SK-N-SH (cell line): Measurements from ENCODE around the gene SERPINH1. TPM values are rescaled to one million over a fixed set of nuclear protein-coding genes. Genes with fewer than 3 reads are reported as not detected.

ENCODE experiments used
- CTCF ChIA-PET: fragments of 300-600, 350-600 bp; formaldehyde crosslinking; extraction: SDS; loops from one replicate; lab custom pipeline; 2021; lab: Yijun Ruan, JAX
- POLR2A ChIA-PET: fragments of 350-600 bp; sonication (Branson Sonifier 250); formaldehyde crosslinking; extraction: SDS; loops from one replicate; lab custom pipeline; 2020; ENCODE audit warnings: antibody characterized with exemption, inconsistent platforms; lab: Yijun Ruan, JAX
- DNase-seq: peaks from one replicate; pipeline ENCODE4 v3.0.0; 2012
- H2AFZ ChIP-seq: fragments of 200-600 bp; sonication (generic); 2 replicates; pipeline ENCODE4 v1.8.1; 2016; ENCODE audit warnings: antibody characterized with exemption, mild to moderate bottlenecking, low read depth
- H3F3A ChIP-seq: fragments of 200-600 bp; sonication (generic); replicated peaks from 2 replicates; pipeline ENCODE3; 2016; ENCODE audit warnings: antibody characterized with exemption, mild to moderate bottlenecking; ENCODE audit not compliant: insufficient read depth
- H3K27ac ChIP-seq, 2 experiments: fragments of 200-500 bp in 1 of 2; fragments of 200-600 bp in 1 of 2; sonication (Bioruptor generic) in 1 of 2; sonication (generic), shearing (Covaris generic) in 1 of 2; 2 replicates each; pipeline versions ENCODE4 v1.5.1 to v1.6.1; 2014 to 2016; ENCODE audit warnings: low read depth in 2 of 2, inconsistent platforms in 1 of 2, low read length in 1 of 2, mild to moderate bottlenecking in 1 of 2, mixed read lengths in 1 of 2
- H3K27me3 ChIP-seq: fragments of 200-600 bp; sonication (generic), shearing (Covaris generic); 2 replicates; pipeline ENCODE4 v1.6.1; 2016; ENCODE audit warnings: mixed run types; ENCODE audit not compliant: insufficient read depth
- H3K36me3 ChIP-seq, 2 experiments: fragments of 200-500 bp in 1 of 2; fragments of 200-600 bp in 1 of 2; sonication (Bioruptor generic) in 1 of 2; sonication (generic) in 1 of 2; replicated peaks in 1 of 2; 2 replicates each; pipeline versions ENCODE3 to v1.5.1; 2014 to 2016; ENCODE audit warnings: low read length in 1 of 2, mild to moderate bottlenecking in 1 of 2; ENCODE audit not compliant: insufficient read depth in 2 of 2, control insufficient read depth in 1 of 2
- H3K4me1 ChIP-seq, 2 experiments: fragments of 200-500 bp in 1 of 2; fragments of 200-600 bp in 1 of 2; sonication (Bioruptor generic) in 1 of 2; sonication (generic), shearing (Covaris generic) in 1 of 2; 2 replicates each; pipeline versions ENCODE4 v1.5.1 to v1.6.1; 2014 to 2016; ENCODE audit warnings: low read depth in 1 of 2, low read length in 1 of 2, mixed run types in 1 of 2; ENCODE audit not compliant: insufficient read depth in 2 of 2, control insufficient read depth in 1 of 2
- H3K4me2 ChIP-seq: fragments of 200-600 bp; sonication (generic), shearing (Covaris generic); 2 replicates; pipeline ENCODE4 v1.6.1; 2017; ENCODE audit warnings: mixed run types
- H3K4me3 ChIP-seq, 2 experiments: fragments of 200-500 bp in 1 of 2; fragments of 200-600 bp in 1 of 2; sonication (Bioruptor generic) in 1 of 2; sonication (generic), shearing (Covaris generic) in 1 of 2; 2 replicates each; pipeline versions ENCODE4 v1.5.1 to v1.8.1; 2014 to 2016; ENCODE audit warnings: low read depth in 2 of 2, inconsistent platforms in 1 of 2, low read length in 1 of 2, mild to moderate bottlenecking in 1 of 2, mixed read lengths in 1 of 2, moderate library complexity in 1 of 2
- H3K79me2 ChIP-seq: fragments of 200-600 bp; sonication (generic); 2 replicates; pipeline ENCODE4 v1.8.1; 2017; ENCODE audit warnings: mild to moderate bottlenecking; ENCODE audit not compliant: insufficient read depth
- H3K9ac ChIP-seq: fragments of 200-600 bp; sonication (generic); 2 replicates; pipeline ENCODE4 v1.6.1; 2017; ENCODE audit warnings: mixed run types
- H3K9me2 ChIP-seq: fragments of 200-600 bp; sonication (generic); 2 replicates; pipeline ENCODE4 v1.6.1; 2017; ENCODE audit warnings: mixed run types
- H3K9me3 ChIP-seq: fragments of 200-600 bp; sonication (generic); 2 replicates; pipeline ENCODE4 v1.6.1; 2017; ENCODE audit warnings: mixed run types, mild to moderate bottlenecking, moderate library complexity
- H4K20me1 ChIP-seq: fragments of 200-600 bp; sonication (generic); 2 replicates; pipeline ENCODE4 v1.6.1; 2017; ENCODE audit warnings: mild to moderate bottlenecking, mixed run types; ENCODE audit not compliant: insufficient read depth
- ELF1 ChIP-seq: IDR thresholded peaks from 2 replicates; pipeline ENCODE4 v1.4.0; 2012
- EP300 ChIP-seq, 2 experiments: IDR thresholded peaks; 2 replicates each; pipeline versions ENCODE4 v1.4.0 to v1.6.1; 2012; ENCODE audit warnings: borderline replicate concordance in 1 of 2, low read depth in 1 of 2, low read length in 1 of 2
- FOSL2 ChIP-seq: IDR thresholded peaks from 2 replicates; pipeline ENCODE4 v1.4.0; 2012; ENCODE audit warnings: low read depth, mild to moderate bottlenecking, moderate library complexity, borderline replicate concordance
- FOXJ3 ChIP-seq: sonication (generic); formaldehyde crosslinking; IDR thresholded peaks from 2 replicates; pipeline ENCODE4 v1.5.1; 2020; ENCODE audit warnings: mild to moderate bottlenecking, missing genetic modification reagents
- FOXM1 ChIP-seq: IDR thresholded peaks from 2 replicates; pipeline ENCODE4 v1.4.0; 2012; ENCODE audit warnings: low read depth, mild to moderate bottlenecking
- GATA2 ChIP-seq: sonication (generic); formaldehyde crosslinking; IDR thresholded peaks from 2 replicates; pipeline ENCODE4 v1.5.0; 2020; ENCODE audit warnings: mild to moderate bottlenecking, missing genetic modification reagents
- JUND ChIP-seq: IDR thresholded peaks from 2 replicates; pipeline ENCODE4 v1.4.0; 2012
- MEF2A ChIP-seq: IDR thresholded peaks from 2 replicates; pipeline ENCODE4 v1.4.0; 2012; ENCODE audit warnings: low read depth, borderline replicate concordance
- NRF1 ChIP-seq: IDR thresholded peaks from 2 replicates; pipeline ENCODE4 v1.6.1; 2012; ENCODE audit warnings: low read depth, mild to moderate bottlenecking, low read length
- PBX3 ChIP-seq: IDR thresholded peaks from 2 replicates; pipeline ENCODE4; 2012
- POLR2AphosphoS5 ChIP-seq: IDR thresholded peaks from 2 replicates; pipeline ENCODE4 v1.6.1; 2012; ENCODE audit warnings: low read depth, low read length
- RAD21 ChIP-seq: IDR thresholded peaks from 2 replicates; pipeline ENCODE4 v1.6.1; 2012; ENCODE audit warnings: mild to moderate bottlenecking, low read length
- RCOR1 ChIP-seq: fragments of 150-350 bp; IDR thresholded peaks from 2 replicates; pipeline ENCODE4 v1.6.1; 2017; ENCODE audit warnings: antibody characterized with exemption, low read length
- REST ChIP-seq: IDR thresholded peaks from 2 replicates; pipeline ENCODE4 v1.6.1; 2012; ENCODE audit warnings: mild to moderate bottlenecking, low read depth, low read length, moderate library complexity
- RFX5 ChIP-seq: IDR thresholded peaks from 2 replicates; pipeline ENCODE4 v1.6.1; 2012; ENCODE audit warnings: mild to moderate bottlenecking, improper control_type of control experiment, low read length
- RXRA ChIP-seq: IDR thresholded peaks from 2 replicates; pipeline ENCODE4 v1.4.0; 2012; ENCODE audit warnings: low read depth, mild to moderate bottlenecking, borderline replicate concordance
- SMC3 ChIP-seq: IDR thresholded peaks from 2 replicates; pipeline ENCODE4 v1.6.1; 2012; ENCODE audit warnings: low read depth, low read length, improper control_type of control experiment
- TCF12 ChIP-seq: IDR thresholded peaks from 2 replicates; pipeline ENCODE4 v1.4.0; 2012
- TEAD4 ChIP-seq: IDR thresholded peaks from 2 replicates; pipeline ENCODE4 v1.4.0; 2012; ENCODE audit warnings: mild to moderate bottlenecking, borderline replicate concordance; ENCODE audit not compliant: insufficient read depth
- USF2 ChIP-seq: fragments of 150-350 bp; IDR thresholded peaks from 2 replicates; pipeline ENCODE4 v1.6.1; 2017; ENCODE audit warnings: antibody characterized with exemption, low read length, low read depth, borderline replicate concordance
- YY1 ChIP-seq: IDR thresholded peaks from 2 replicates; pipeline ENCODE4 v1.4.0; 2012; ENCODE audit warnings: low read depth, mild to moderate bottlenecking
- WGBS: methylation state at CpG from one replicate; pipeline ENCODE4 v1.1.6; 2017; ENCODE audit warnings: low lambda C conversion rate; 5-methylcytosine and 5-hydroxymethylcytosine counted together
- polyA plus RNA-seq, 3 experiments: library from polyadenylated mRNA; depleted of rRNA; stranded (reverse); fragments of >200 nt; gene quantifications; 2 replicates each; pipeline ENCODE4 v1.2.3, GENCODE V29; 2012
- TF ChIP-seq, protein P1 (sequence below): IDR thresholded peaks from 2 replicates; pipeline ENCODE4 v1.4.0; 2012; ENCODE audit warnings: low read depth, borderline replicate concordance
- TF ChIP-seq, protein P2 (sequence below): fragments of 200-600 bp; sonication (generic); IDR thresholded peaks from 2 replicates; pipeline ENCODE4 v1.6.1; 2017; ENCODE audit warnings: antibody characterized with exemption, mild to moderate bottlenecking, moderate library complexity

The SERPINH1 gene
- polyA plus RNA-seq, 1 of the 3 experiments (the other 2 are of a cell fraction), result 293 TPM

DNA sequence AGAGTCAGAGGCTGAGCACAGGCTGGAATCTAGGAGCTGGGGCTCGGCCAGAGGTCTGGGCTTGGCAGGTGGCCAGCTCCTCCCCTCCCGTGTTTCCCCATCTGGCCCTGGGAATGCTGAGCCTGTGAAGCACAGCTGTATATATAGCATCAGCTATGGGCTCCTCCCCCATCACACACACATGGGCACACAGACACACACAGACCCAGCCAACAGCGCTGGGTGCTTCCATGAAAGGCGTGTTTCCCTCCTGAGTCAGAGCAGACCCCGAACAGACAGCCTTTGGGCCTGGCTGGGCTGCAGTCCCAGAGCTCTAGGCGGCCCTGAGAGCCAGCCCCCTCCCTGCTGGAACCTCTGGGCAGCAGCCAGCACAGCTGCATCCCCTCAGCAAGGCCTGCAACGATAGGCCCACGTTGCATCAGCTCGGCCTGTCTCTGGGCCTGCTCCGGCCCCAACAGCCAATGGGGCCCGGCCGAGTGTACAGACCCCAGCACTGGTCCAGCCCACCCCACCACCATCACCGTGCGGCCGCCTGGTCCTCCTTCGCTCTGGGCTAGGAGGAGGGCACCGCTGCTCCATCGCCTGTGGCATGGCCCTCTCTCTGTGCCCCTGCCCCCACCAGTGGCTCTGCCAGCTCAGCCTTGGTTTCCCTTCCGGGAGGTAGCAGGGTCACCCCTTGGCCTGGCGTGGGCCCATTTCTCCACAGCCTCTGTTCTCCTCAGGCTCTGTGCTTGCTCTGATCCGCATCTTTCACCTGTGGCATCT is 7.6 kb upstream of the SERPINH1 start:
- WGBS, result 24% methylated on average over 13 of the region's 21 CpGs
- H3K9me3 ChIP-seq, result no peaks in the 10 kb centered on the region
- no peaks in the 10 kb centered on the region for H4K20me1 ChIP-seq
- H3K27ac ChIP-seq, result peak overlapping the region; percentile 58 to 98; a peak in 3 of 4 replicates
- no peaks in the 10 kb centered on the region for H3K27me3 ChIP-seq
- peak overlapping the region; percentile 42; the same call in 1 of the 2 replicates for H3K4me2 ChIP-seq
- H3K4me1 ChIP-seq, result peaks cover 38 to 58% of the 10 kb centered on the region in 2 experiments
- H3K79me2 ChIP-seq, result no peaks in the 10 kb centered on the region
- ChIA-PET POLR2A (interaction anchor here (0.6 to 3.6 kb wide), 20 partner anchors 8 to 216 kb away, joined by 3 to 39 read pairs (median 4); partner anchors contain the start of genes MAP6 and SERPINH1), CTCF (interaction anchor here (0.8 to 4.0 kb wide), 17 partner anchors 11 to 1776 kb away, joined by 3 to 15 read pairs (median 3); partner anchors contain the start of genes GDPD5 and MAP6)
- H2AFZ ChIP-seq, result peak overlapping the region; percentile 61; the same call in 1 of the 2 replicates
- peak; percentile 96 for DNase-seq
- H3K9me2 ChIP-seq, result no peaks in the 10 kb centered on the region
- peaks cover 9% of the 10 kb centered on the region for H3F3A ChIP-seq
- no peaks in the 10 kb centered on the region for H3K36me3 ChIP-seq
- H3K9ac ChIP-seq, result no peak overlapping the region; the same call in 1 of the 2 replicates
- peak overlapping the region in 1 of 2 experiments; percentile 14; a peak in 1 of 4 replicates for H3K4me3 ChIP-seq
- TF ChIP-seq FOXM1 (no peak), RAD21 (no peak; the same call in 1 of the 2 replicates), SMC3 (peak; percentile 28; the same call in 1 of the 2 replicates), USF2 (no peak), GATA2 (no peak), RFX5 (peak; percentile 68), EP300 (IDR thresholded peaks at IDR 0.05; ENCODE audit: borderline replicate concordance in 1 of 2, low read depth in 1 of 2, low read length in 1 of 2) (peak; percentile 20 to 89; a peak in 3 of 4 replicates), RXRA (no peak), MEF2A (no peak; the same call in 1 of the 2 replicates), NRF1 (peak; percentile 17; the same call in 1 of the 2 replicates), RCOR1 (no peak; the same call in 1 of the 2 replicates), TCF12 (peak; percentile 83; the same call in 1 of the 2 replicates), PBX3 (peak; percentile 24; the same call in 1 of the 2 replicates), TEAD4 (peak; percentile 44; the same call in 1 of the 2 replicates), YY1 (no peak), JUND (peak; percentile 36; the same call in 1 of the 2 replicates), ELF1 (no peak), FOXJ3 (CRISPR knock-in tag) (peak; percentile 93), REST (no peak), FOSL2 (peak; percentile 25; the same call in 1 of the 2 replicates), POLR2AphosphoS5 (no peak; the same call in none of the 2 replicates)
- TF ChIP-seq, protein P1, sequence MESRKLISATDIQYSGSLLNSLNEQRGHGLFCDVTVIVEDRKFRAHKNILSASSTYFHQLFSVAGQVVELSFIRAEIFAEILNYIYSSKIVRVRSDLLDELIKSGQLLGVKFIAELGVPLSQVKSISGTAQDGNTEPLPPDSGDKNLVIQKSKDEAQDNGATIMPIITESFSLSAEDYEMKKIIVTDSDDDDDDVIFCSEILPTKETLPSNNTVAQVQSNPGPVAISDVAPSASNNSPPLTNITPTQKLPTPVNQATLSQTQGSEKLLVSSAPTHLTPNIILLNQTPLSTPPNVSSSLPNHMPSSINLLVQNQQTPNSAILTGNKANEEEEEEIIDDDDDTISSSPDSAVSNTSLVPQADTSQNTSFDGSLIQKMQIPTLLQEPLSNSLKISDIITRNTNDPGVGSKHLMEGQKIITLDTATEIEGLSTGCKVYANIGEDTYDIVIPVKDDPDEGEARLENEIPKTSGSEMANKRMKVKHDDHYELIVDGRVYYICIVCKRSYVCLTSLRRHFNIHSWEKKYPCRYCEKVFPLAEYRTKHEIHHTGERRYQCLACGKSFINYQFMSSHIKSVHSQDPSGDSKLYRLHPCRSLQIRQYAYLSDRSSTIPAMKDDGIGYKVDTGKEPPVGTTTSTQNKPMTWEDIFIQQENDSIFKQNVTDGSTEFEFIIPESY, result no peak
- TF ChIP-seq, protein P2, sequence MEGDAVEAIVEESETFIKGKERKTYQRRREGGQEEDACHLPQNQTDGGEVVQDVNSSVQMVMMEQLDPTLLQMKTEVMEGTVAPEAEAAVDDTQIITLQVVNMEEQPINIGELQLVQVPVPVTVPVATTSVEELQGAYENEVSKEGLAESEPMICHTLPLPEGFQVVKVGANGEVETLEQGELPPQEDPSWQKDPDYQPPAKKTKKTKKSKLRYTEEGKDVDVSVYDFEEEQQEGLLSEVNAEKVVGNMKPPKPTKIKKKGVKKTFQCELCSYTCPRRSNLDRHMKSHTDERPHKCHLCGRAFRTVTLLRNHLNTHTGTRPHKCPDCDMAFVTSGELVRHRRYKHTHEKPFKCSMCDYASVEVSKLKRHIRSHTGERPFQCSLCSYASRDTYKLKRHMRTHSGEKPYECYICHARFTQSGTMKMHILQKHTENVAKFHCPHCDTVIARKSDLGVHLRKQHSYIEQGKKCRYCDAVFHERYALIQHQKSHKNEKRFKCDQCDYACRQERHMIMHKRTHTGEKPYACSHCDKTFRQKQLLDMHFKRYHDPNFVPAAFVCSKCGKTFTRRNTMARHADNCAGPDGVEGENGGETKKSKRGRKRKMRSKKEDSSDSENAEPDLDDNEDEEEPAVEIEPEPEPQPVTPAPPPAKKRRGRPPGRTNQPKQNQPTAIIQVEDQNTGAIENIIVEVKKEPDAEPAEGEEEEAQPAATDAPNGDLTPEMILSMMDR, result no peak
